ENCODE data around the gene DMRTB1. TPM values are rescaled to one million over a fixed set of nuclear protein-coding genes. Genes with fewer than 3 reads are reported as not detected.

Gene DMRTB1
- total RNA-seq, 1 donor from 2014 or later = not detected

- intact Hi-C loops (cut with DNase I) = no loop called here
- no peak for DNase-seq (ENCODE audit: low spot score)
Measured at GRCh38 chr1:53503433-53504217, 44.4 kb downstream of the DMRTB1 start.

GRCh38 chr1:53504901-53505300, 45.7 kb downstream of the DMRTB1 start:
- DNase-seq (ENCODE audit: low spot score) = no peak
- intact Hi-C loops (cut with DNase I) = no loop called here

- no peak for DNase-seq (ENCODE audit: low spot score)
- intact Hi-C loops (cut with DNase I) = no loop called here
Measured at GRCh38 chr1:53505401-53505800, 46.2 kb downstream of the DMRTB1 start.

- intact Hi-C loops (cut with DNase I) = no loop called here
- no peak for DNase-seq (ENCODE audit: low spot score)
Measured at GRCh38 chr1:53505891-53506290, 46.7 kb downstream of the DMRTB1 start.

DNA sequence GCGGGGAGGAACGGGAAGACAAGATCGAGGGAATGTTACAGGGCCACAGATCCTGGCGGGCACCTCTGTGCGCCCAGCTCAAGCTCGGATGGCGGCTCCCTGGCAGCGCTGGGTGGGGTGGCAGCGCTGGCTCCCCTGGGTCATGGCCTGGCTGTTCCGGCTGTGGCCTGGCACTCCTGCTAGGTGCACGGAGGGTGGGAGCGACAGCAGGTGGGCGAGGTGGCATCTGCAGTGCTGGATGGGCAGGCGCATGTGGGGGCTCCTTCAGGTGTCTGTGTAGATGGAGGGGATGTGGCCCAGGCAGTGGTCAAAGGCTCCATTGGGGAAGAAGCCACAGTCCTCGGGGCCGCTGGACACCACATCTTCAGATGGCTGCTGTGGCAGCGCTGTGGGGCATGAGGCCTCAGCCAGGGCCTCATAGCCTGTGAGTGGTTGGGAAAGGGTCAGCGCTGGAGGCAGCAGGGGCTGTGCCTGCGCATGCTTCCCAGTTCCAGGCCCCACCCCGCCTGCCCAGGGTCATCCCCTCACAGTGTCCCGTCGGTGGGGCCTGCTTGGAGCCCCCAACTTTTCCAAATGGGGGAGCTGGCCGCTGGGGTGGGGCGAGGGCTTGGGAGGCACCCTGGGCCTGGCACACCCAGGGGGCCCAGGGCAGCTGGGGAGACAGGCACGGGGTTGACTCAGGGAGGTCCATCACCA, 47.3 kb downstream of the DMRTB1 start:
- no peak for DNase-seq (ENCODE audit: low spot score)
- intact Hi-C loops (cut with DNase I) = no loop called here

DNA sequence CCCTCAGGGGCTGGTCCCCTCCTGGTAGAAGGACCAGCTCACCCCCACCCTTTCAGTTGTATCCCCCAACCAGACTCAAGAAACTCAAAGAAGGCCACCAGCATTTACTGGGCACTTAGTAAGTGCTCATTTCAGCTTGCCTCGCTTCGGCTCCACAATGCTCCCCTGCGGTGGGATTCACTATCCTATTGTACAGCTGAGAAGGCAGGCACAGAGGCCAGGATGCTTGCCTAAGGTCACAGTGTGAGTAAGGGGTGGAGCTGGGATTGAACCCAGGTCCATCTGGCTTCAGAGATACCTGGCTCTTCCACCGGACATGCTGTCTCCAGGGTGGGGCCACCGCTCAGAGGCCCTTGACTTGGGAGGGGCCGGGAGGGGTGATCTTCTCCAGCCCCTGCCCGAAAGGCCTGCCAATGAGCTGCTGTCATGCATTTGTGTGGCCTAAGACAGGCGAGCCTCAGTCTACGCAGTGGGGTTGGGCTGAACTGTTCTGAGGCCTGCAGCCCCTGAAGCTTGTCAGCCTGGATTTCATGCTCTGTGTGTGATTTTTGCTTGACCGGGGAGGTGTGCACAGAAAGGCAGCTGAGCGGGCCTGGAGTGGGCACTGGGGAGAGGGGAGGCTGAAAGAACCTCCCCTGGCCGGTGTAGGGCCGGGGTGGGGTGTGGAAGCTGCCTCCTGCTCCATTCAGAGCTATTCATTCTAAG, 48.1 kb downstream of the DMRTB1 start:
- DNase-seq (ENCODE audit: low spot score) = no peak
- intact Hi-C loops (cut with DNase I) = no loop called here

DNA sequence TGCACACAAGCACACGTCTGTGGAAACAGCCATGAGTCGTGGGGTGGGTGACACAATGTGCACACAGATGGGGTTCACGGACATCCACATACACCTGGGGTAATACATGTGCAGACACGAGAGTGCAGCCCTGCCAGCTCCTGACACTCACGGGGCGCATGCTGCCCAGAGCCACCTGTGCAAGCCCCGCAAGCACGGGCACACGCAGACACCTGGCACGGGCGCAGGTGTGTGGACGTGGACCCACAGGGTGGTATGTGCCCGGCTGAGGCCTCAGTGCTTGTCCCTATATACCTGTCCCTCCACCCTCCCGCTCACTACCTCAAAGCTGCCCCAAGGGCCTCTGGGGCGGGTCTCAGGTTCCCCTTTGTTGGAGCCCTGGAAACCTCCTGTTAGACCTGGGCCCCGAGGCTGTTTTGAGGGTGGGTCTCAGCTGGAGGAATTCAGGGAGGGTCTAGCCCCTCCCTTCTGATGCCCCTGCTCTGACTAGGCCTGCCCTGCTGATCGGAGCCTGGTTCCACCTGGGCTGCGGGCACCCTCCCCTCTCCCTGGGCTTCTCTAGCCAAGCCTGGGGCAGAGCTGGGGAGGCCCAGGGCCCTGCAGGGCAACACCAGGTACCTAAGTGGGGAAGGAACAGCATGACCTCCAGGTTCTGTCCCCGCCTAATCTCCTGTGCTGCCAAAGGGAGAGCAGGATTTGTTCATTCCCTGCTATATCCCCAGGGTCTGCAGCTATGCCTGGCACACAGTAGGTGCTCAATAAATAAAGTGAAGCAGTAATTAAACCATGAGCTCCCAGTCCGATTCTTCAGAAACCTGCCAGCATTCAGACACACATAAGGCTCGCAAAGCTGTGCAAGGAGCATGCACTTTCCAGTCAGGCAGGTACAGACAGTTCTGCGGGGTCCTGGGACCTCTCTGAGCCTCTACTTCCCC, 49.1 kb downstream of the DMRTB1 start:
- DNase-seq (ENCODE audit: low spot score) = no peak
- intact Hi-C loops (cut with DNase I) = no loop called here

GRCh38 chr1:53508991-53509666, 49.9 kb downstream of the DMRTB1 start:
- intact Hi-C loops (cut with DNase I) = no loop called here
- no peak for DNase-seq (ENCODE audit: low spot score)

DNA sequence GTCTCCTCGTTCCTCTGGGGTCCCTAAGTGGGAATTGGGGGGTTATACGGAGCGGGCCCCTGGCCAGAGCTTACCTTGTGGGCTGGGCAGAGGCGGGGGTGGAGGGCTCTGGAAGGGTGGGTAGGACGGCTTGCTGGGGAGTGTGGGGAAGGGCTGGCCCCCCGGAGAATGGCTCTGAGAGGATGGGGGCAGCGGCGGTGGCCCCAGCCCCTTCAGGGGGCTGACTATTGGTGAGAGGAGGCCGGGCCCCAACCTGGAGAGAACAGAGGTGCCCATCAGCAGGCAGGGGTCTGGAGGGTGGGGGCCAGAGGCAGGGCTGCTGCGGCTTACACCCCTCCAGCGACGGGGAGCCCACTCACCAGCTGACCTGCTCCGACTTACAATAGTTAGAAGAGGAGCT, 50.6 kb downstream of the DMRTB1 start:
- intact Hi-C loops (cut with DNase I) = no loop called here
- no peak for DNase-seq (ENCODE audit: low spot score)

- intact Hi-C loops (cut with DNase I) = no loop called here
- no peak for DNase-seq (ENCODE audit: low spot score)
Measured at GRCh38 chr1:53510215-53510614, 51.0 kb downstream of the DMRTB1 start.

DNA sequence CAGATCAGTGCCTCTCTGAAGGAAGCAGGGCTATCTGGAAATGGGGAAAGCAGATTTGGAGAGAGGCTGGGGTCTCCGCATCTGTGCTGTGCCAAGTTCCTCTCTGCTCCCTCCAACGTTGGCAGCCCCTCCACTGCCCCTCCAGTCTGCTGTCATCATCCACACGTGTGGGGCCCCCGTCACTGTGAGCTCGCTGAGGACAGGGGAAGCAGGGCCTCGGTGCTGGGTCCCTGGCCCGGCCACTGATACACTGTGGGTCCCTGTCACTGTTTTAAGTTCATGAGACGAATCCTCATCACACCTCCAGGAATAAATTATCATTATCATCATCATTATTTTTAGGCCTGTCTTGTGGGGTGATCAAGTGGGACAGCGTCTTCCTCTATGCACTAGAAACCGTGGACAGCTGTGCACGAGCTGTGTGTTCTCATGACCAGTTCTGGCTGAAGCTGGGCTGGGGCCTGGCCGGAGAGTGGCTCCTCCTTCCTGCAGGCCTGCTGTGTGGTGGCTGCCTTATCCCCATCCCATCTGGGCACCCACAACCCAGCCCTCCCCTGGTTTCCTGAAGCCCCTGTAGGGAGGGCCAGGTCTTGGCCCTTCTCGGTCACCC, 52.2 kb downstream of the DMRTB1 start:
- DNase-seq (ENCODE audit: low spot score) = no peak
- intact Hi-C loops (cut with DNase I) = no loop called here

- intact Hi-C loops (cut with DNase I) = no loop called here
- no peak for DNase-seq (ENCODE audit: low spot score)
Measured at GRCh38 chr1:53511933-53512806, 53.0 kb downstream of the DMRTB1 start.

- no peak for DNase-seq (ENCODE audit: low spot score)
Measured at GRCh38 chr1:53512807-53513755, 53.9 kb downstream of the DMRTB1 start.

DNA sequence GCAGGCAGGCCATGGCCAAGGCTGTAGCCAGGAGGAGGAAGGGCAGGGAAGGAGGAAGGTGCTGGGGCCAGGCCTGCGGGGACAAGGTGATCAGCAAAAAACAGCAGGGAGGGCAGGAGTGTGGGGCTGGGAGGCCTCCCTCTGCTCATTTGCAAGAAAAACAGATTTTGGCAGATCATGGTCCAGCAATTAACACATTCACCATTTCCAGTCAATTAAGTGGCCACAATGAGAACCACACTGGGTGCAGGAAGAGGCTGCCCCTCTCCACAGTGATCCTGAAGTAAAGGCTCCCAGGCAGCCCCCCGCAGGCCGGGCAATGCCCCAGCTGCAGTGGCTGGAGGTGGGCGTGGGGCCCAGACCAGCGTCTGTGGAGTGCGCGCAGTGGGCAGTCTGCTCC, 54.6 kb downstream of the DMRTB1 start:
- no peak for DNase-seq (ENCODE audit: low spot score)
- intact Hi-C loops (cut with DNase I) = no loop called here

More at GRCh38 chr1:53512807-53513755, 53.9 kb downstream of the DMRTB1 start:
- intact Hi-C loops (cut with DNase I) = no loop called here

DNA sequence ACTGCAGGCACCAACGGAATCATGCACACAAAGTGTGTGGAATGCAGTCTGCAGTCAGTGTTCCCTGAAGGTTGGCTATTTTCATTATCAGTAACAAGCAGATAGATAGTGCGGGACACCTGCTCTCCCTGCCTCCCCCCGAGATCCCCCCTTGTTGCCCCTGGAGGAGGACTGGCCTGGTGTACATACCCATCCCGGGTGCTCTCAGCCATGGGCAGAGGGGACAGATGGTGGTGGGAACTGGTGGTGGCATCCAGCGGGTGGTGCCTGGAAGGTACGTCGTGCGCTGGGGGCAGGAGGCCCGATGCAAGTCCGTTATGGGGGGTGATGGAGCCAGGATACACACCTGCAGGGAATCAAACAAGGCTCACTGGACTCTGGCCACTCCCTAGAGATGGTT, 55.2 kb downstream of the DMRTB1 start:
- intact Hi-C loops (cut with DNase I) = no loop called here
- no peak for DNase-seq (ENCODE audit: low spot score)

DNA sequence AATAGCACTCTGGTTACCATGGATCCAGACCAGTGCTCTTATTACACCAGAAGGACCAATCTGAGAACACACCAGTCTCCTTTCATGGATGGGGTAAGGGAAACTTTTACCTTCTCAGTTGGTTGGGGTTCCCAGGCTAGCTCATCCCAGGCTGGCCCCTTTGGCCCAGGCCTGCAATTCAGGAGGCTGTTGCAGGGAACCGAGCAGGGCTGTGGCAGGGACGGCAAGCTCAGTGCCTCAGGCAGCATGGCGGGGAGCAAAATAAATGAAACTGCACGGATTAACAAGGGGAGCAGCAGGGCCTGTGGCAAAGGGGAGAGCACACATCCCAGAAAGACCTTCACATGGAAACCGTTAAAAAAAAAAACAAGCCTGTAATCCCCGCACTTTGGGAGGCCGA, 57.0 kb downstream of the DMRTB1 start:
- no peak for DNase-seq (ENCODE audit: low spot score)
- intact Hi-C loops (cut with DNase I) = no loop called here

Measured in cardiac septum (tissue), 1 donor.